Testis (tissue), 3 donors: ENCODE results near the gene KLHL26. TPM values are rescaled to one million over a fixed set of nuclear protein-coding genes. Genes with fewer than 3 reads are reported as not detected.
A peak's percentile ranks its signal among the peaks of the same experiment; 100 is the strongest.

Experiments used
- DNase-seq: peaks from one replicate; pipeline ENCODE4 v3.0.0-alpha.2; 2019
- H3K27ac ChIP-seq, 2 donors: fragments of 200-600 bp; sonication (generic); one replicate each; pipeline ENCODE4 v1.5.1; 2019
- H3K27me3 ChIP-seq: fragments of 200-600 bp; sonication (generic); one replicate; pipeline ENCODE4 v1.5.1; 2019
- H3K36me3 ChIP-seq: fragments of 200-600 bp; sonication (generic); one replicate; pipeline ENCODE4 v1.5.1; 2017; ENCODE audit warnings: low read depth; ENCODE audit errors: missing control alignments
- H3K4me1 ChIP-seq: fragments of 200-600 bp; sonication (generic); one replicate; pipeline ENCODE4 v1.5.1; 2019
- H3K4me3 ChIP-seq, 2 donors: fragments of 200-600 bp; sonication (generic); one replicate each; pipeline ENCODE4 v1.5.1; 2017 to 2019
- H3K9me3 ChIP-seq: fragments of 200-600 bp; sonication (generic); one replicate; pipeline ENCODE4 v1.5.1; 2017
- POLR2A ChIP-seq: fragments of 450-650 bp; IDR thresholded peaks from one replicate; pipeline ENCODE4 v1.6.1; 2017; ENCODE audit warnings: antibody characterized with exemption, mild to moderate bottlenecking, moderate library complexity
- WGBS, 2 donors: methylation state at CpG; one replicate each; pipeline ENCODE4 v1.1.5; 2018; 5-methylcytosine and 5-hydroxymethylcytosine counted together
- intact Hi-C: fragments of 100-400 bp; cut with DNase I; formaldehyde crosslinking; loops from one replicate; pipeline ENCODE4 v1.15.1; 2023; ENCODE audit warnings: low total_unique reads
- polyA plus RNA-seq: library from polyadenylated mRNA; stranded (reverse); fragments of 350-450 nt; fragmentation: Illumina TruSeq; extraction: RNeasy Lipid Tissue Mini Kit (QIAGEN cat#74804); gene quantifications from one replicate; pipeline ENCODE4 v1.2.3, GENCODE V29; 2014; ENCODE audit warnings: low read depth, low replicate concordance; ENCODE audit not compliant: insufficient read depth
- total RNA-seq, 2 donors: library from RNA; depleted of rRNA; stranded (reverse); fragments of >200 nt; gene quantifications; one replicate each; pipeline ENCODE4 v1.2.3, GENCODE V29; 2016
- TF ChIP-seq, protein P1 (sequence below), 3 experiments: fragments of 450-650 bp in 2 of 3; fragments of 200-600 bp in 1 of 3; sonication (generic) in 1 of 3; IDR thresholded peaks; one replicate each; pipeline ENCODE4 v1.5.1; 2016 to 2019; ENCODE audit warnings: antibody characterized with exemption in 3 of 3, mild to moderate bottlenecking in 2 of 3, moderate library complexity in 1 of 3

Gene KLHL26
- total and polyA plus RNA-seq, 3 donors from 2014 or later: 10.6 to 32.3 (median 16.5) TPM

GRCh38 chr19:18626906-18627305, 9.9 kb upstream of the KLHL26 start:
- H3K27me3 ChIP-seq: no peaks in the 10 kb centered on the region
- intact Hi-C loops: no loop called here
- H3K4me1 ChIP-seq: no peaks in the 10 kb centered on the region
- no peak for TF ChIP-seq POLR2A
- TF ChIP-seq, protein P1, sequence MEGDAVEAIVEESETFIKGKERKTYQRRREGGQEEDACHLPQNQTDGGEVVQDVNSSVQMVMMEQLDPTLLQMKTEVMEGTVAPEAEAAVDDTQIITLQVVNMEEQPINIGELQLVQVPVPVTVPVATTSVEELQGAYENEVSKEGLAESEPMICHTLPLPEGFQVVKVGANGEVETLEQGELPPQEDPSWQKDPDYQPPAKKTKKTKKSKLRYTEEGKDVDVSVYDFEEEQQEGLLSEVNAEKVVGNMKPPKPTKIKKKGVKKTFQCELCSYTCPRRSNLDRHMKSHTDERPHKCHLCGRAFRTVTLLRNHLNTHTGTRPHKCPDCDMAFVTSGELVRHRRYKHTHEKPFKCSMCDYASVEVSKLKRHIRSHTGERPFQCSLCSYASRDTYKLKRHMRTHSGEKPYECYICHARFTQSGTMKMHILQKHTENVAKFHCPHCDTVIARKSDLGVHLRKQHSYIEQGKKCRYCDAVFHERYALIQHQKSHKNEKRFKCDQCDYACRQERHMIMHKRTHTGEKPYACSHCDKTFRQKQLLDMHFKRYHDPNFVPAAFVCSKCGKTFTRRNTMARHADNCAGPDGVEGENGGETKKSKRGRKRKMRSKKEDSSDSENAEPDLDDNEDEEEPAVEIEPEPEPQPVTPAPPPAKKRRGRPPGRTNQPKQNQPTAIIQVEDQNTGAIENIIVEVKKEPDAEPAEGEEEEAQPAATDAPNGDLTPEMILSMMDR (IDR thresholded peaks at IDR 0.05): no peak
- no peak overlapping the region for H3K4me3 ChIP-seq
- no peaks in the 10 kb centered on the region for H3K36me3 ChIP-seq
- no peak for DNase-seq
- WGBS, 2 donors: 80 to 84% methylated on average over 2 of the region's 2 CpGs
- H3K27ac ChIP-seq: no peak overlapping the region
- H3K9me3 ChIP-seq: no peaks in the 10 kb centered on the region

DNA sequence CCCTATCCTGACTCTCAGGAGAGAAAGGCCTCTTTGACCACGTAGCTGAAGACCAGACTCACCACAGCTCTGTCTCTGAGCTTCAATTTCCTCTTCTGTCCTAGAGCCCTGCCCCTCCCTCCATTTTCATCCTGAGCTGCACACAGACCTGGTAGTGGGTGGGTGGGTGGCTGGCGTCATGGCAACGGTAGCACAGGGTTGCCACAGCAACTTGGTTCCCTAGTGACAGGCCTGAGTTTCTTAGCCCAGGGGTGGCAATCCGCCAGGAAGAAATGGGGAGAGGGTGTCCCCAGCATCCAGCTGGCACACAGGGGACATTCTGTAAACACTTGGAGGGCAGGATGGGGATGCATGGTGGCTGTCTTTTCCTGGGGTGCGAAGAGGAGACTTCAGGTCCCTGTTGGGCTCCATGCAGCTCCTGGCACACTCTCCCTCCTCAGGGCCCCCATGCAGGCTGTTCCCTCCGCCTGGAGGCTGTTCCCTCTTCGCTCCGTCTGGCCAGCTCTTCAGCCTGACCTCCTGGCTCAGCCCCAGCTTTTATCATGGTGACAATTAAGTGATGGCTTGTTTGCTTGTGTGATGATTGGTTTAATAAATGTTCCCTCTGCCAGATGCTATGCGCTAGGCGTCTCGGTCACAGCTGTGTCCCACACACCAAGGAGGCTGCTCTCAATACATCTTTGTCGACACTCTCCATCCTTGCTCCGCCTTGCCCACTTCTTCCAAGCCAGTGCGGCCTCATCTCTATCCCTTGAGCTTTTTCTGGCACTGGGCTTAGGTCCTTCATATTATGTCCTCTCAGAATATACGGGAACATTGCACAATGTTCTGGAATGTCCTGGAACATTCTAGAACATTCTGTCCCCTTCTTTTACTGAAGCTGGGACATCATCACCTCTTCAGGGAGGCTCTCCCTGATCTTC, 7.4 kb upstream of the KLHL26 start:
- peak; percentile 37 for DNase-seq
- intact Hi-C loops: no loop called here
- Histone ChIP-seq H3K36me3 (no peaks in the 10 kb centered on the region), H3K4me1 (no peaks in the 10 kb centered on the region), H3K4me3 (no peak overlapping the region), H3K27ac (peak overlapping the region in 1 of 2 donors; percentile 19), H3K9me3 (no peaks in the 10 kb centered on the region), H3K27me3 (no peaks in the 10 kb centered on the region)
- TF ChIP-seq, protein P1 (IDR thresholded peaks at IDR 0.05): no peak
- no peak for TF ChIP-seq POLR2A
- WGBS, 2 donors: 69 to 74% methylated on average over 14 to 15 of the region's 15 CpGs

- intact Hi-C loops: no loop called here
- Histone ChIP-seq H3K27me3 (no peaks in the 10 kb centered on the region), H3K9me3 (no peaks in the 10 kb centered on the region), H3K4me1 (peaks cover 6% of the 10 kb centered on the region), H3K36me3 (no peaks in the 10 kb centered on the region), H3K27ac (no peak overlapping the region), H3K4me3 (no peak overlapping the region)
- DNase-seq: no peak
- WGBS, 2 donors: 78 to 94% methylated on average over 5 to 8 of the region's 8 CpGs
- TF ChIP-seq, protein P1 (IDR thresholded peaks at IDR 0.05): no peak
- TF ChIP-seq POLR2A: no peak
Measured at GRCh38 chr19:18633321-18633720, 3.5 kb upstream of the KLHL26 start.

GRCh38 chr19:18634612-18635297, 2.1 kb upstream of the KLHL26 start:
- Histone ChIP-seq H3K4me1 (peaks cover 6% of the 10 kb centered on the region), H3K9me3 (no peaks in the 10 kb centered on the region), H3K27me3 (no peaks in the 10 kb centered on the region), H3K27ac (no peak overlapping the region), H3K4me3 (no peak overlapping the region), H3K36me3 (no peaks in the 10 kb centered on the region)
- WGBS, 2 donors: 55 to 57% methylated on average over 12 of the region's 12 CpGs
- DNase-seq: no peak
- TF ChIP-seq POLR2A: no peak
- TF ChIP-seq, protein P1 (IDR thresholded peaks at IDR 0.05): no peak
- intact Hi-C loops: no loop called here
